GM12878 (cell line): Measurements from ENCODE around the gene COPE. TPM values are rescaled to one million over a fixed set of nuclear protein-coding genes. Genes with fewer than 3 reads are reported as not detected.

ENCODE experiments used
- ATAC-seq: fragments of 200-7000 bp; cut with Tn5 transposase; 3 replicates; pipeline ENCODE4 v1.9.1; 2020; ENCODE audit warnings: mild to moderate bottlenecking, moderate library complexity
- BruUV-seq: library from RNA; stranded (reverse); fragments of 400-500 nt; replicated peaks from 2 replicates; lab custom pipeline; 2021; lab: Mats Ljungman, UMichigan
- CTCF ChIA-PET: fragments of 300-600 bp; sonication (Branson Sonifier 250); formaldehyde crosslinking; extraction: SDS; loops from one replicate; lab custom pipeline; 2021; ENCODE audit warnings: inconsistent platforms; lab: Yijun Ruan, JAX
- POLR2A ChIA-PET: fragments of 350-600 bp; formaldehyde crosslinking; extraction: SDS; loops from one replicate; lab custom pipeline; 2021; ENCODE audit warnings: inconsistent platforms; lab: Charles Lee
- RAD21 ChIA-PET: fragments of 300-600 bp; sonication (Branson Sonifier 250); formaldehyde crosslinking; loops from one replicate; lab custom pipeline; 2023; ENCODE audit warnings: antibody characterized with exemption; ENCODE audit not compliant: unreplicated experiment; lab: Charles Lee
- SMC1A ChIA-PET: fragments of 300-600 bp; sonication (Branson Sonifier 250); formaldehyde crosslinking; loops from one replicate; lab custom pipeline; 2023; ENCODE audit not compliant: unreplicated experiment, uncharacterized antibody; lab: Charles Lee
- DNase-seq: peaks from one replicate; pipeline ENCODE4 v3.0.0-alpha.2; 2011; ENCODE audit warnings: low read depth, low spot score
- FAIRE-seq: peaks from 3 replicates; lab custom pipeline; 2011; peaks lifted over from hg19 to GRCh38; lab: Jason Lieb, UNC
- H2AFZ ChIP-seq: 2 replicates; pipeline ENCODE4 v1.6.0; 2011; ENCODE audit warnings: low read depth, low read length, control low read depth; ENCODE audit not compliant: control insufficient read depth
- H3K27ac ChIP-seq: 2 replicates; pipeline ENCODE4 v1.5.1; 2011; ENCODE audit warnings: control low read depth; ENCODE audit not compliant: control insufficient read depth, insufficient read depth
- H3K27me3 ChIP-seq, 2 experiments: replicated peaks in 1 of 2; 2 replicates each; pipeline versions ENCODE4 v1.6.0 to v1.6.1; 2011; ENCODE audit warnings: low read length in 1 of 2; ENCODE audit not compliant: control insufficient read depth in 2 of 2, insufficient read depth in 2 of 2
- H3K36me3 ChIP-seq, 2 experiments: 2 replicates each; pipeline ENCODE4 v1.5.1; 2011; ENCODE audit warnings: low read length in 1 of 2; ENCODE audit not compliant: control insufficient read depth in 2 of 2, insufficient read depth in 2 of 2
- H3K4me1 ChIP-seq: 2 replicates; pipeline ENCODE4 v1.6.1; 2011; ENCODE audit warnings: mild to moderate bottlenecking, low read length, moderate library complexity, mixed read lengths; ENCODE audit not compliant: control insufficient read depth, insufficient read depth
- H3K4me2 ChIP-seq: 2 replicates; pipeline ENCODE4 v1.6.0; 2011; ENCODE audit warnings: control low read depth; ENCODE audit not compliant: control insufficient read depth, insufficient read depth
- H3K4me3 ChIP-seq: fragments of 200-600 bp; sonication (generic); 2 replicates; pipeline ENCODE4 v1.5.1; 2016
- H3K79me2 ChIP-seq: 2 replicates; pipeline ENCODE4 v1.6.0; 2011; ENCODE audit warnings: low read length; ENCODE audit not compliant: control insufficient read depth, insufficient read depth
- H3K9ac ChIP-seq: 2 replicates; pipeline ENCODE4 v1.8.0; 2011; ENCODE audit warnings: low read length, control low read depth, mixed read lengths; ENCODE audit not compliant: control insufficient read depth, insufficient read depth
- H3K9me3 ChIP-seq: replicated peaks from 3 replicates; pipeline ENCODE4 v1.5.1; 2011; ENCODE audit warnings: mild to moderate bottlenecking, low read length; ENCODE audit not compliant: control insufficient read depth, insufficient read depth
- H4K20me1 ChIP-seq: 2 replicates; pipeline ENCODE4 v1.6.0; 2011; ENCODE audit not compliant: control insufficient read depth, insufficient read depth
- BRCA1 ChIP-seq: IDR thresholded peaks from 2 replicates; pipeline ENCODE4 v1.6.1; 2011; ENCODE audit warnings: low read depth, low read length, improper control_type of control experiment
- CBX5 ChIP-seq: sonication (generic); IDR thresholded peaks from 2 replicates; pipeline ENCODE4 v1.6.1; 2016; ENCODE audit warnings: low read depth, moderate library complexity, mild to moderate bottlenecking, inconsistent platforms
- CEBPB ChIP-seq, 2 experiments: fragments of 150-350 bp in 1 of 2; IDR thresholded peaks; 2 replicates each; pipeline ENCODE4 v1.6.1; 2012 to 2014; ENCODE audit warnings: low read depth in 2 of 2, low read length in 2 of 2, borderline replicate concordance in 1 of 2, inconsistent platforms in 1 of 2
- NKRF ChIP-seq: fragments of 450-650 bp; conservative IDR thresholded peaks from 2 replicates; pipeline ENCODE4 v1.6.1; 2017; ENCODE audit warnings: mild to moderate bottlenecking, moderate library complexity
- PKNOX1 ChIP-seq: fragments of 450-650 bp; IDR thresholded peaks from 2 replicates; pipeline ENCODE4 v1.6.1; 2016; ENCODE audit warnings: mild to moderate bottlenecking
- REST ChIP-seq: IDR thresholded peaks from 2 replicates; pipeline ENCODE4 v1.6.1; 2012; ENCODE audit warnings: mild to moderate bottlenecking, low read depth, low read length
- SKIL ChIP-seq: fragments of 450-650 bp; IDR thresholded peaks from 2 replicates; pipeline ENCODE4 v1.6.1; 2017; ENCODE audit warnings: mild to moderate bottlenecking, low read depth, inconsistent platforms; ENCODE audit not compliant: poor library complexity, severe bottlenecking
- SP1 ChIP-seq: IDR thresholded peaks from one replicate; pipeline ENCODE4 v1.6.1; 2011; ENCODE audit warnings: low read depth, low read length
- TCF12 ChIP-seq: IDR thresholded peaks from 2 replicates; pipeline ENCODE4 v1.6.1; 2011; ENCODE audit warnings: low read depth, mild to moderate bottlenecking, low read length
- TCF7 ChIP-seq: IDR thresholded peaks from 2 replicates; pipeline ENCODE4 v1.6.1; 2014; ENCODE audit warnings: antibody characterized with exemption, borderline replicate concordance
- YY1 ChIP-seq: IDR thresholded peaks from 2 replicates; pipeline ENCODE4 v1.6.1; 2011; ENCODE audit warnings: low read depth, mild to moderate bottlenecking, low read length
- WGBS: methylation state at CpG from one replicate; pipeline ENCODE4 v1.1.6; 2016; ENCODE audit warnings: low lambda C conversion rate; ENCODE audit not compliant: insufficient replicate concordance, insufficient coverage; ENCODE audit errors: missing lambda C conversion rate; 5-methylcytosine and 5-hydroxymethylcytosine counted together
- in situ Hi-C: fragments of 300-500 bp; cut with MboI; formaldehyde crosslinking; loops from 9 replicates; pipeline ENCODE4 v1.14.3; 2018; ENCODE audit warnings: mixed read lengths
- intact Hi-C: fragments of 100-400 bp; cut with micrococcal nuclease; formaldehyde crosslinking; loops from one replicate; pipeline ENCODE4 v1.14.2; 2022; ENCODE audit not compliant: unreplicated experiment
- polyA plus RNA-seq, 11 experiments: library from polyadenylated mRNA; depleted of rRNA in 4 of 11; unstranded in 6 of 11; stranded (reverse) in 5 of 11; fragments of >200 nt; fragmentation: Nextera tagmentation in 4 of 11; fragmentation: Illumina TruSeq in 1 of 11; extraction: Ambion mirVana in 4 of 11; extraction: Trizol in 1 of 11; gene quantifications; 1 replicate in 1 of 11; 2 replicates in 10 of 11; pipeline versions ENCODE4 v1.2.1 to v1.2.3, GENCODE V29; 2011 to 2016; ENCODE audit warnings: inconsistent platforms in 2 of 11, missing spikeins in 2 of 11, low read depth in 1 of 11
- total RNA-seq, 4 experiments: library from RNA; depleted of rRNA in 3 of 4; stranded (reverse); fragments of >200 nt in 3 of 4; fragmentation: Illumina TruSeq in 1 of 4; extraction: Trizol in 1 of 4; gene quantifications; 2 replicates each; pipeline versions ENCODE4 v1.2.1 to v1.2.3, GENCODE V29; 2013 to 2021
- TF ChIP-seq, protein P1 (sequence below): IDR thresholded peaks from 2 replicates; pipeline ENCODE4 v1.6.1; 2012; ENCODE audit warnings: low read depth, low read length, improper control_type of control experiment
- TF ChIP-seq, protein P2 (sequence below): fragments of 450-650 bp; IDR thresholded peaks from 2 replicates; pipeline ENCODE4 v1.6.1; 2016; ENCODE audit warnings: mild to moderate bottlenecking

Gene COPE
- total and polyA plus RNA-seq, 10 of the 15 experiments (the other 5 are each of a cell fraction or from before 2014, with no cell fraction given): 3.5 to 464 (median 222) TPM

DNA sequence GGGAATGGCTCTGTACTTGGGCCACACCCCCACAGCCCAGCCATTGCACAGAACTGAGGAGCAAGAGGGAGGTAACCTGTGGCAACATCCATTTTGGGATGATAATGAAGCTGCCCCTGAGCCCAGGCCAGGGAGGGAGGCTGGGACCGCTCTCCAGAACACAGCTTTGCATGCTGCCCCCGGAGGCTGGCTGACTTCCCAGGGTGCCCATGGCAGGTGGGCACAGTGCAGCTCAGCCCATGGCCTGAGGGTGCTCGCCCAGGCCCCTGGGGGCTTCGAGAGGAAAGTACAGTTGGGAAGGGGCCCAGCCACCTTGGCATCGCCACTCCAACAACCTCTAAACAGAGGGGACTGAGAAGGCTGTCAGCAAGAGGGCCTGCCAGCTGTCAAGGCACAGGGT, 5.7 kb downstream of the COPE start:
- POLR2A ChIA-PET: no interaction called here
- RAD21 ChIA-PET: no interaction called here
- no peak for FAIRE-seq
- intact Hi-C loops: no loop called here
- in situ Hi-C loops: no loop called here
- H2AFZ ChIP-seq: no peak overlapping the region
- H3K27ac ChIP-seq: no peak overlapping the region
- no peak overlapping the region for H3K9ac ChIP-seq
- H3K4me3 ChIP-seq: no peak overlapping the region
- CTCF ChIA-PET: no interaction called here
- H4K20me1 ChIP-seq: peaks cover 3% of the 10 kb centered on the region; the same call in 1 of the 2 replicates
- TF ChIP-seq TCF12 (no peak), NKRF (no peak), CEBPB (IDR thresholded peaks at IDR 0.05; ENCODE audit: borderline replicate concordance in 1 of 2, low read depth in 2 of 2, low read length in 2 of 2) (no peak), PKNOX1 (no peak), SP1 (no peak), SKIL (no peak), CBX5 (no peak), BRCA1 (no peak), REST (no peak), YY1 (no peak), TCF7 (no peak)
- TF ChIP-seq, protein P1, sequence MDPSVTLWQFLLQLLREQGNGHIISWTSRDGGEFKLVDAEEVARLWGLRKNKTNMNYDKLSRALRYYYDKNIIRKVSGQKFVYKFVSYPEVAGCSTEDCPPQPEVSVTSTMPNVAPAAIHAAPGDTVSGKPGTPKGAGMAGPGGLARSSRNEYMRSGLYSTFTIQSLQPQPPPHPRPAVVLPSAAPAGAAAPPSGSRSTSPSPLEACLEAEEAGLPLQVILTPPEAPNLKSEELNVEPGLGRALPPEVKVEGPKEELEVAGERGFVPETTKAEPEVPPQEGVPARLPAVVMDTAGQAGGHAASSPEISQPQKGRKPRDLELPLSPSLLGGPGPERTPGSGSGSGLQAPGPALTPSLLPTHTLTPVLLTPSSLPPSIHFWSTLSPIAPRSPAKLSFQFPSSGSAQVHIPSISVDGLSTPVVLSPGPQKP: no peak
- TF ChIP-seq, protein P2, sequence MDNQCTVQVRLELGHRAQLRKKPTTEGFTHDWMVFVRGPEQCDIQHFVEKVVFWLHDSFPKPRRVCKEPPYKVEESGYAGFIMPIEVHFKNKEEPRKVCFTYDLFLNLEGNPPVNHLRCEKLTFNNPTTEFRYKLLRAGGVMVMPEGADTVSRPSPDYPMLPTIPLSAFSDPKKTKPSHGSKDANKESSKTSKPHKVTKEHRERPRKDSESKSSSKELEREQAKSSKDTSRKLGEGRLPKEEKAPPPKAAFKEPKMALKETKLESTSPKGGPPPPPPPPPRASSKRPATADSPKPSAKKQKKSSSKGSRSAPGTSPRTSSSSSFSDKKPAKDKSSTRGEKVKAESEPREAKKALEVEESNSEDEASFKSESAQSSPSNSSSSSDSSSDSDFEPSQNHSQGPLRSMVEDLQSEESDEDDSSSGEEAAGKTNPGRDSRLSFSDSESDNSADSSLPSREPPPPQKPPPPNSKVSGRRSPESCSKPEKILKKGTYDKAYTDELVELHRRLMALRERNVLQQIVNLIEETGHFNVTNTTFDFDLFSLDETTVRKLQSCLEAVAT: no peak
- 80% methylated on average over 4 of the region's 5 CpGs for WGBS
- H3K79me2 ChIP-seq: peaks cover 30% of the 10 kb centered on the region
- DNase-seq: no peak
- no peaks in the 10 kb centered on the region for H3K27me3 ChIP-seq
- H3K9me3 ChIP-seq: no peaks in the 10 kb centered on the region; the same call in 2 of the 3 replicates
- peaks cover 11 to 12% of the 10 kb centered on the region in 2 experiments for H3K36me3 ChIP-seq
- no peaks in the 10 kb centered on the region; the same call in 1 of the 2 replicates for H3K4me1 ChIP-seq
- no TSS peak for BruUV-seq
- no peak overlapping the region for H3K4me2 ChIP-seq
- SMC1A ChIA-PET: no interaction called here
- no peak for ATAC-seq
